Stimulated activated naive CD8-positive, alpha-beta T cell treated with anti-CD3 and anti-CD28 coated beads, Interleukin-15, Interleukin-2, amounts not matched to agents 100 ng/mL and 50 ng/mL, for 24 hours (primary cell): Measurements from ENCODE around the gene AKR1C1.
"Not testable (repeated sequence)": the region's sequence is repeated elsewhere in the genome, so short reads cannot be mapped to it uniquely, and the experiment has no call there.

Experiments
- H3K27ac Mint-ChIP-seq: one replicate; pipeline ENCODE4 v1.8.0; 2021; ENCODE audit warnings: mild to moderate bottlenecking, mixed read lengths
- H3K27me3 Mint-ChIP-seq: one replicate; pipeline ENCODE4 v1.8.0; 2021; ENCODE audit warnings: mixed read lengths
- H3K36me3 Mint-ChIP-seq: one replicate; pipeline ENCODE4 v1.8.0; 2021; ENCODE audit warnings: low read depth, mixed read lengths
- H3K4me1 Mint-ChIP-seq: one replicate; pipeline ENCODE4 v1.8.0; 2021; ENCODE audit warnings: low read depth, mixed read lengths
- H3K4me3 Mint-ChIP-seq: one replicate; pipeline ENCODE4 v1.8.0; 2021; ENCODE audit warnings: mild to moderate bottlenecking, mixed read lengths
- H3K9me3 Mint-ChIP-seq: one replicate; pipeline ENCODE4 v1.8.0; 2021; ENCODE audit warnings: mixed read lengths

Gene AKR1C1

GRCh38 chr10:4943416-4943815 is 19.8 kb upstream of the AKR1C1 start:
- not testable (repeated sequence) for H3K4me3 Mint-ChIP-seq, H3K27me3 Mint-ChIP-seq, H3K9me3 Mint-ChIP-seq, H3K36me3 Mint-ChIP-seq, H3K27ac Mint-ChIP-seq, H3K4me1 Mint-ChIP-seq

GRCh38 chr10:4943821-4944220 is 19.4 kb upstream of the AKR1C1 start:
- no peaks in the 10 kb centered on the region for H3K27me3 Mint-ChIP-seq
- H3K36me3 Mint-ChIP-seq: no peaks in the 10 kb centered on the region
- no peak overlapping the region for H3K27ac Mint-ChIP-seq
- H3K9me3 Mint-ChIP-seq: no peaks in the 10 kb centered on the region
- no peak overlapping the region for H3K4me3 Mint-ChIP-seq
- no peaks in the 10 kb centered on the region for H3K4me1 Mint-ChIP-seq

GRCh38 chr10:4944841-4945240 is 18.4 kb upstream of the AKR1C1 start:
- H3K4me1 Mint-ChIP-seq: no peaks in the 10 kb centered on the region
- H3K36me3 Mint-ChIP-seq: no peaks in the 10 kb centered on the region
- no peaks in the 10 kb centered on the region for H3K27me3 Mint-ChIP-seq
- H3K4me3 Mint-ChIP-seq: no peak overlapping the region
- no peaks in the 10 kb centered on the region for H3K9me3 Mint-ChIP-seq
- no peak overlapping the region for H3K27ac Mint-ChIP-seq

- no peak overlapping the region for H3K27ac Mint-ChIP-seq
- no peaks in the 10 kb centered on the region for H3K27me3 Mint-ChIP-seq
- H3K4me1 Mint-ChIP-seq: no peaks in the 10 kb centered on the region
- no peak overlapping the region for H3K4me3 Mint-ChIP-seq
- no peaks in the 10 kb centered on the region for H3K36me3 Mint-ChIP-seq
- no peaks in the 10 kb centered on the region for H3K9me3 Mint-ChIP-seq
Measured at GRCh38 chr10:4945766-4946717, 17.2 kb upstream of the AKR1C1 start.

GRCh38 chr10:4947039-4947634 is 16.1 kb upstream of the AKR1C1 start:
- Mint-ChIP-seq H3K9me3 (no peaks in the 10 kb centered on the region), H3K4me1 (no peaks in the 10 kb centered on the region), H3K27me3 (no peaks in the 10 kb centered on the region), H3K4me3 (no peak overlapping the region), H3K27ac (no peak overlapping the region), H3K36me3 (no peaks in the 10 kb centered on the region)

GRCh38 chr10:4947635-4948596 is 15.3 kb upstream of the AKR1C1 start:
- H3K36me3 Mint-ChIP-seq: no peaks in the 10 kb centered on the region

GRCh38 chr10:4951512-4952162 is 11.6 kb upstream of the AKR1C1 start:
- not testable (repeated sequence) for H3K9me3 Mint-ChIP-seq, H3K27me3 Mint-ChIP-seq, H3K27ac Mint-ChIP-seq, H3K4me3 Mint-ChIP-seq, H3K4me1 Mint-ChIP-seq, H3K36me3 Mint-ChIP-seq

More at GRCh38 chr10:4947635-4948596, 15.3 kb upstream of the AKR1C1 start:
- Mint-ChIP-seq H3K4me1 (no peaks in the 10 kb centered on the region), H3K4me3 (no peak overlapping the region), H3K27ac (no peak overlapping the region), H3K27me3 (no peaks in the 10 kb centered on the region), H3K9me3 (no peaks in the 10 kb centered on the region)

GRCh38 chr10:4953405-4953804 is 9.8 kb upstream of the AKR1C1 start:
- Mint-ChIP-seq H3K27ac (no peak overlapping the region), H3K4me3 (no peak overlapping the region), H3K9me3 (no peaks in the 10 kb centered on the region), H3K4me1 (no peaks in the 10 kb centered on the region), H3K27me3 (peaks cover 4% of the 10 kb centered on the region), H3K36me3 (no peaks in the 10 kb centered on the region)

- not testable (repeated sequence) for H3K36me3 Mint-ChIP-seq, H3K4me3 Mint-ChIP-seq, H3K27me3 Mint-ChIP-seq, H3K27ac Mint-ChIP-seq, H3K9me3 Mint-ChIP-seq, H3K4me1 Mint-ChIP-seq
Measured at GRCh38 chr10:4956088-4956487, 7.1 kb upstream of the AKR1C1 start.

- H3K9me3 Mint-ChIP-seq, H3K27ac Mint-ChIP-seq, H3K27me3 Mint-ChIP-seq, H3K4me3 Mint-ChIP-seq, H3K4me1 Mint-ChIP-seq, H3K36me3 Mint-ChIP-seq: not testable (repeated sequence)
Measured at GRCh38 chr10:4956955-4957645, 6.1 kb upstream of the AKR1C1 start.

- not testable (repeated sequence) for H3K9me3 Mint-ChIP-seq, H3K4me1 Mint-ChIP-seq, H3K4me3 Mint-ChIP-seq
Measured at GRCh38 chr10:4961558-4961957, 1.7 kb upstream of the AKR1C1 start.

GRCh38 chr10:4962308-4962707 is 907 bp upstream of the AKR1C1 start:
- not testable (repeated sequence) for H3K36me3 Mint-ChIP-seq, H3K4me3 Mint-ChIP-seq, H3K27me3 Mint-ChIP-seq, H3K9me3 Mint-ChIP-seq, H3K27ac Mint-ChIP-seq, H3K4me1 Mint-ChIP-seq

More at GRCh38 chr10:4961558-4961957, 1.7 kb upstream of the AKR1C1 start:
- H3K36me3 Mint-ChIP-seq, H3K27ac Mint-ChIP-seq, H3K27me3 Mint-ChIP-seq: not testable (repeated sequence)

GRCh38 chr10:4963815-4964154 is 570 bp downstream of the AKR1C1 start:
- not testable (repeated sequence) for H3K4me1 Mint-ChIP-seq, H3K27me3 Mint-ChIP-seq, H3K9me3 Mint-ChIP-seq, H3K27ac Mint-ChIP-seq, H3K36me3 Mint-ChIP-seq, H3K4me3 Mint-ChIP-seq

- not testable (repeated sequence) for H3K4me3 Mint-ChIP-seq, H3K27me3 Mint-ChIP-seq, H3K27ac Mint-ChIP-seq, H3K36me3 Mint-ChIP-seq, H3K9me3 Mint-ChIP-seq, H3K4me1 Mint-ChIP-seq
Measured at GRCh38 chr10:4965763-4966162, 2.5 kb downstream of the AKR1C1 start.
